Activated T-cell treated with anti-CD3 and anti-CD28 coated beads, Interleukin-2, amount 50 U/mL, for 48 hours (primary cell): ENCODE results near the gene CD200R1.

Experiments used
- DNase-seq, 2 experiments: peaks; one replicate each; pipeline ENCODE4 v3.0.0-alpha.2; 2020

The CD200R1 gene

GRCh38 chr3:112884678-112885290 lies 90.1 kb downstream of the CD200R1 start:
- DNase-seq = no peak

DNA sequence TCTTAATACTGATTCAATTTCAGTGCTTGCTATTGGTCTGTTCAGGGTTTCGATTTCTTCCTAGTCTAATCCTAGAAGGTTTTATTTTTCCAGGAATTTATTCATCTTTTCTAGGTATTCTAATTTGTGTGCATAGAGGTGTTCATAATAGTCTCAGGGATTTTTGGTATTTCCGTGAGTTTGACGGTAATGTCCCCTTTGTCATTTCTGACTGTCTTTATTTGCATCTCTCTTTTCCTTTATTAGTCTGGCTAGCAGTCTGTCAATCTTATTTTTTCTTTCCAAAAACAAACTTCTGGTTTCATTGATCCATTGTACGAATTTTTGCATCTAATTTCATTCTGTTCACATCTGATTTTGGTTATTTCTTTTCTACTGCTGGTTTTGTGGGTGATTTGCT lies 93.0 kb downstream of the CD200R1 start:
- DNase-seq = no peak

- no peak for DNase-seq
Observed at GRCh38 chr3:112875561-112875960, 99.3 kb downstream of the CD200R1 start.

GRCh38 chr3:112874725-112875124 lies 100.2 kb downstream of the CD200R1 start:
- no peak for DNase-seq

DNA sequence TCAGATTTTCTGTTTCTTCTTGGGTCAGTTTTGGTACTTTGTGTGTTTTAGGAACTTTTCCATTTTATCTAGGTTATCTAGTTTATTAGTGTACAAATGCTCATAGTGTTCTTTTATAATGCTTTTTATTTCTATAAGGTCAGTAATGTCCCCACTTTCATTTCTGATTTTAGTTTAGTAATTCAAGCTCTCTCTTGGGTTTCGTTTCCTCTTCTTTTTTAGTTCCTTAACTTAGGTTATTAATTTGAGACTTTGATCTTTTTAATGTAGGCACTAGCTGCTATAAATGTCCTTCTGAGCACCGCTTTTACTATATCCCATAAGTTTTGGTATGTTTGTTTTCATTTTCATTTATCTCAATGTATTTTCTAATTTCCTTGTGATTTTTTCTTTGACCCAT lies 101.3 kb downstream of the CD200R1 start:
- no peak for DNase-seq

DNA sequence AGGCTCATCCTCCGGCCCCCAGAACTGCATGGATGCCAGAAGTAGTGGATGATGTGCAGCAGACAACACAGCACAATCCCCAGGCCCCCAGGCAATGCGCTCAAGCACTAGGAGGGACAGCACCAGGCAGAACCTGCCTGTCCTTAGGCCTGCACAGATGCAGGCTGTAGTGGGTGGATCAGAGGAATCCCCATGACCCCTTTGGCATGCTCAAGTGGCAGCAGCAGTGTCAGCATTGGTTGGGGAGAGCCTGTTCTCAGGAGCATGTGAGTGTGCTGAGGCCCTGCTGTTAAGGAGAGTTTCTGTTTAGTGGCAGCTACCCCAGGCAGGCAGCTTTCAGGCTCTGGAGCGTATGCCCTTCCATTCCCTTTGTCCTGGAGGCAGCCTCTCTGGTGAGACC lies 103.2 kb downstream of the CD200R1 start:
- no peak for DNase-seq
